Activated CD4-positive, alpha-beta T cell treated with anti-CD3 and anti-CD28 coated beads for 4 hours (primary cell): Measurements from ENCODE around the gene C12orf56.

Source experiments
- DNase-seq, 2 donors: peaks; one replicate each; pipeline ENCODE4 v3.0.0-alpha.2; 2020

C12orf56 gene, protein sequence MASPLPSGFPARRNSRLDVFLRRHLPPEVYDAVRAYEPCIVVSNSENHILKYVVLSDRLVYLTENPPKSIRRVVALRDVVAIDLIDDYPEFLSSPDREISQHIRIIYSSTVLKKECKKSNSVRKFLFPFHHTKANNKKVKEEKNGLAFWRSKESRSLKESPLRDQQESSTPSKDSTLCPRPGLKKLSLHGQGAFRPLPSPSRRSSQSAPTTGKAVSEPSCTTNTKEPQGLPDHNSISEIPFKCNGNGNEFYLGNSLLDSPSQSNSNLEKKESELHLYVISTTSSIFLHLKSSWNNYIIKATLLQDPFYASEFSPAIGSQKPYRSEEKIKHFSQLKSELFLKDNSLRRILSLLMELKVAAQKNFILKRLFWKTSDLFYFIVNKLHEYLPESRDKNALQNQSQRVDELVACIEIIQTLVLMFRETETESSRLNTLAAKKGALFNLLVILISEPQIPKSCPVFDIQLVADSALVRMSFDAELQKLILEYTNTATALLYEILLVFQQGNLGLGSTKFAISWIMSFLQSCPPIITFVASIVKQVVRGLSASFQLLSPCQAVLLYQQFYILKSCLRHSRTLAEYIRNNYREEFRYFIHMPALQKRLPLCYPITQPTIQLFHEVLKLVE

DNA sequence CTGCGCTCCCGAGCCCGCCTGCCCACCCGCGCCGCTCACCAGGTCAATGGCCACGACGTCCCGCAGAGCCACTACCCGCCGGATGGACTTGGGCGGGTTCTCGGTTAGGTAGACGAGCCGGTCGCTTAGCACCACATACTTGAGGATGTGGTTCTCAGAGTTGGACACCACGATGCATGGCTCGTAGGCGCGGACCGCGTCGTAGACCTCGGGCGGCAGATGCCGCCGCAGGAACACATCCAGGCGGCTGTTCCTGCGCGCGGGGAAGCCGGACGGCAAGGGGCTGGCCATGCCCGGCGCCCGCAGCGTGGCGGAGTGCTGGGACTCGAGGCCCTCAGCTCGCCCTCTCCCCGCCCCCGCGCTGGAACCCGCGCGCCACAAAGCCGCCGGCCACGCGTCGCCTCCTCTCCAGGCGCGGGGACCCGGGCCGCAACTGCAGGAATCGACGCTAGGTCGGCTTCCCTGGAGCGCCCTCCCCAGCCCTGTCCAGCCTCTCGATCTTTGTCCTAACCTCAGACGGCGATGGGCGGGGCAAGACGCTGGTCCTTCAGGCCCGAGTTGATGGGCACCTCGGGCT is at the start of gene C12orf56:
Gene C12orf56, minus strand, starts transcription at position 484 of the 577 bp plus-strand sequence. Its CDS starts 193 bp downstream, at position 291.
- DNase-seq: peak; percentile 12 to 15

DNA sequence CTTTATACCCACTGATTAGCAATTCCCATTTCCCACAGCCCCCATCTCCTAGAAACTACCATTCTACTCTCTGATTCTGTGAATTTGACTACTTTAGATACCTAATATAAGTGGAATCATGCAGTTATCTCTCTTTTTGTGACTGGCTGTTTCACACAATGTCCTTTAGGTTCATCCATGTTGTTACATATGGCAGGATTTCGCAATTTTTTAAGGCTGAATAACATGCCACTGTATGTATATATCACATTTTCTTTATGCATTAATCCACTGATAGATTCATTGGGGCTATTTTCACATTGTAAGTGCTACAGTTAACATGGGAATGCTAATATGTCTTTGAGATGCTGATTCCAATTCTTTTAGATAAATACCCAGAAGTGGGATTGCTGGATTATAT is 49.5 kb upstream of the C12orf56 start:
- DNase-seq: no peak

DNA sequence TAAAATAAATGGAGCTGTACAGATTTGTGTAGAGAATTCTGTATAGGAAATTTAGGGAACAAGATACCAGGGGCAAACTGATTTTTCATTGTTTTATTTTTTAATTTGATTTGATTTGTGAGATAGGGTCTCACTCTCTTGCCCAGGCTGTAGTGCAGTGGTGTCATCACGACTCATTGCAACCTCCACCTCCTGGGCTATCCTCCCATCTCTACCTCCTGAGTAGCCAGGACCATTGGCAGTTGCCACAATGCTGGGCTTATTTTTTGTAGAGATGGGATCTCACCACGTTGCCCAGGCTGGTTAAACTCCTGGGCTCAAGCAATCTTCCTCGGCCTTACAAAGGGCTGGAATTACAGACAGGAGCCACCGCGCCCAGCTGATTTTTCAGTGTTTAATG is 43.4 kb upstream of the C12orf56 start:
- no peak for DNase-seq

DNA sequence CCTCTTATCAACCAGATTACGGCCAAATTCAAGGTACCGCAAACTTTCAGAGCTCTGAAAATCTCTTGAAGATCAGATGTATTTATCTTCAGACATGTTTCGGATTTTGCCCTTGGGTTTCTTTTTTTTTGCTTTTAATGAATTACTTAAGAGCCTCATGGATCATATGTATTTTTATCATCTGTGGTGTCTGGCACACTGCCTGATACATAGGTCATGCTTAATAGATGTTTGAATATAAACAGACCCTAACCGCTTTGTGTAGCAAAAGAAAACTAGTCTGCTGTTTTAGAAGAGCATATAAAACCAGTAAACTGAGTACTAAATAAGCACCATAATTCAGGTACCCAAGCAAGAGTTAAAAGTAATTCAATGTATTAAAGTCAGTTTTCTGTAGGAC is 41.2 kb upstream of the C12orf56 start:
- DNase-seq: no peak

DNA sequence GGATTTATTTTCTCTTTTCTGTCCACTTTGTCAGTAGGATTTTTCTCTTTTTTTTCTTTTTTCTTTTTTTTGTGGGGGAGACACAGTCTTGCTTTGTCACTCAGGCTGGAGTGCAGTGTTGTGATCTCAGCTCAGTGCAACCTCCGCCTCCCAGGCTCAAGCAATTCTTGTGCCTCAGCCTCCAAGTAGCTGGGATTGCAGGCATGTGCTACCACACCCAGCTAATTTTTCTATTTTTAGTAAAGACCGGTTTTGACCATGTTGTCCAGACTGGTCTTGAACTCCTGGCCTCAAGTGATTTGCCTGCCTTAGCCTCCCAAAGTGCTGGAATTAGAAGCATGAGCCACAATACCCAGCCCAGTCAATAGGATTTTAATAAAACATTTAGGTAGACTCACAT is 40.3 kb upstream of the C12orf56 start:
- DNase-seq: no peak

DNA sequence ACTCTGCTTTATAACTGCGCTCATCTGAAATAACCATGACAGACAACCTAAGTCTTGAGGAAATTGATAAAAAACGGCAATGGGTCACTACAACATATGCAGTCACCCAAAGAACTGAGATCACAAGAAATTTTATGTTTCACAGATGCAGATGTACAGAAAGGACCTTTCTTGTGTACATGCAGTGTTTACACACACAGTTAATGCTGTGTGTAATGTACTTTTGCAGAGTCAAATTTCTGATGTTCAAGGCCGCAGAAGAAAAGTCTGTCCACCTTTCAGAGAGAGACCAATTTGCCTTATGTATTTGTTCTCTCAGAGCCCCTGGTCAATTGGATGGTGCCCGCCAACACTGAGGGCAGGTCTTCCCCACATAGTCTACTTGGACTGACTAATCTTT is 38.4 kb upstream of the C12orf56 start:
- DNase-seq: no peak

DNA sequence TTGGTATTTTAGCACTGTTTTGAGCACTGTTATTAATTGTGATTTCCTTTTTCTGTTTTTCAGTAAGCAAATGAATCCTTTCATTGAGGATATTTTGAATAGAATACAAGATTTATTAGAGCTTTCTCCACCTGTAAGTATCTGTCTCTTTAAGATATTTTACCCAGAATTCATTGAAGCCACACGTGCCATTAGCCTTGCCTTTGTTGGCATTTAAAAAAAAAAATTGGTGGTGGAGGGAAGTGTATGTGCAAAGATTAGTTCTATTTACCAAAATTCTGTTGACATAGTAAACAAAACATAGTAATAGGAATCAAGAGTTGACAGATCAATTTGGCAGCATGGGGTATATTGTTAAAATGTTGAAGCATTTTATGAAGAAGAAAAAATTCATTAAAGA is 37.4 kb upstream of the C12orf56 start:
- no peak for DNase-seq

DNA sequence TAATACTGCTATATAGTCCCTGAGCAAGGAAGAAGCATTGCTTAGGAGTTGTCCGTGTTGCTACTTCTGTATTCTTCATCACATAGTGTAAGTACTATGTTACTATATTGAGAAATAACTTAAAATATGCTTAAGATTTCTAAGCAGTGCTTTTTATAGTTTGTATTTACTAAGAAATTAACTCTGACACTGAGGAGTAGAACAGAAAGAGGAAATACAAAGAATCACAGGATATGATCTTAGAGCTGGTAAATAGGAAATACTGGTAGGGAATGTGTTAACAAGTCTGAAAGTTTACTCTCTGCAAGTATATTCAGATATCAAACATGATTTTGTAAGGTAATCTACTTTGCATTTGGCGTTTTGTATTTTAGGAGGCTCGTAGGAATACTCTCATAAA is 29.1 kb upstream of the C12orf56 start:
- DNase-seq: no peak

DNA sequence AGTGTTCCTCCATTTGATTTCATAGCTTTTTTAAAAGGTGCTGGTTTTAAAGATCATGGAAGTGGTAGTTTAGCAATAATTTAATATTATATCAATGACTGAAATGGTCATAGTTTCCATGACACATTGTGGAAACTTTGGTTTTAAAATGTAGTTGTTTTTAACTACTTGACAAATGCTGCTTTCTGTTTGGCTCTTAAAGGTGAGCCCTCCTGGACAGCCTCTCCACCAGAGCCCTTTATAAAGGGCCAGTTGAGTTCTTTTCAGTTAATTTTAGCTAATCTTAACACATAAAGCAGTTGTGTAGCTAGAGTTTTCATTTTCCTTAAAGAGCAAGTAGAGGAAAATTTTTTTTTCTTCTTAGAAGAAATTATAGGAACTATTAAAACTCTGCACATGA is 27.7 kb upstream of the C12orf56 start:
- no peak for DNase-seq

DNA sequence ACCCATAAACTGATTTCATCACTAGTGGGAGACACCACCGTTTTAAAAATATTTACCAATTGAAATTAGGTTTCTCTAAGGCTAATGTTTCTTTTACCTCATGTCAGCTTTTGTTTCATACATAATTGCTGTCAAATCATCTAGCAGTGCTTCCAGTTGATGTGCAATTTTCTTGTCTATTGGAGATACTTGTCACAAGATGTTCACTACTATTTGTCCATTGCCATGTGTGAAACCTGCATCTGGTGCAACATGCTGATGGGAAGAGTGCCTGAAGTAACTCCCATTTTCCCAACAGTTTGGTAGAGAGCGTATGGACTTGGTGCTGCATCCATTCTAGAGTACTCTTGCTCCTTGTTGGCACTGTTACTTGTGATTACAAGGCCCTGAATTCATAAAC is 23.3 kb upstream of the C12orf56 start:
- no peak for DNase-seq

DNA sequence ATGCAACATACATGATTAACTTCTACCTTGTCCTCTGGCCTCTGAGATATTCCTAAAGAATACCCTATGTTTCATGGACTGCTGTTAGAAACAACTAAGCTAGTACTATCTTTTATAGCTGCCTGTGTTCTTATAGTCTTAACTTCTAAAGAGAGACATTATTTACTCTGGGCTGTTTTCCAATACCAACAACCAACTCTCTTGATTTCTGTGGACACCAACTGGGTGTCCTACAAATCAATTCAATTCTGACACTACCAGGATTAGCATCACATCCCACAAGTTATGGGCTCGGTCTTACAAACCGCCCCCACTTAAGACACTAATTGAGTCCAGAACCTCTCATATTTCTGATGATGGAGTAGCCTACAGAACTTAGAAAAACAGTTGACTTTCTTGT is 21.9 kb upstream of the C12orf56 start:
- no peak for DNase-seq

DNA sequence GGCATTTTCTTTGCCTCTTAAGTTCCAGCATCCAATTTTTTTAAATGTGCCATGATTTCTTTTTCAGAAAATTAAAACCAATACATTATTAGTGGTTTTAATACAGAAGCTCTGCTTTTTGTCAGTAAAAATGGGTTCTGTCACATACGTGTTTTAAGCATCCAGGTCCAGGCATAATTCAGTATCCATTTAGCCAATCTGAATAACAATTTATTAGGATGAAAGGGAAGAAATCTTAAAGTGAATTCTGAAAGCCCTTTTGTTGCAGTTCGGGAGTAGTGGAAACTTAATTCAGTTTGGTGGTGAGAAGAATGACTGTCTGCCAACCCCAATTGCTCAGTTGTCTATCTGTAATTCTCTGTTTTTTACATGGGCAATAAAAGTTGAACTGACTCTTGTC is 20.9 kb upstream of the C12orf56 start:
- no peak for DNase-seq

DNA sequence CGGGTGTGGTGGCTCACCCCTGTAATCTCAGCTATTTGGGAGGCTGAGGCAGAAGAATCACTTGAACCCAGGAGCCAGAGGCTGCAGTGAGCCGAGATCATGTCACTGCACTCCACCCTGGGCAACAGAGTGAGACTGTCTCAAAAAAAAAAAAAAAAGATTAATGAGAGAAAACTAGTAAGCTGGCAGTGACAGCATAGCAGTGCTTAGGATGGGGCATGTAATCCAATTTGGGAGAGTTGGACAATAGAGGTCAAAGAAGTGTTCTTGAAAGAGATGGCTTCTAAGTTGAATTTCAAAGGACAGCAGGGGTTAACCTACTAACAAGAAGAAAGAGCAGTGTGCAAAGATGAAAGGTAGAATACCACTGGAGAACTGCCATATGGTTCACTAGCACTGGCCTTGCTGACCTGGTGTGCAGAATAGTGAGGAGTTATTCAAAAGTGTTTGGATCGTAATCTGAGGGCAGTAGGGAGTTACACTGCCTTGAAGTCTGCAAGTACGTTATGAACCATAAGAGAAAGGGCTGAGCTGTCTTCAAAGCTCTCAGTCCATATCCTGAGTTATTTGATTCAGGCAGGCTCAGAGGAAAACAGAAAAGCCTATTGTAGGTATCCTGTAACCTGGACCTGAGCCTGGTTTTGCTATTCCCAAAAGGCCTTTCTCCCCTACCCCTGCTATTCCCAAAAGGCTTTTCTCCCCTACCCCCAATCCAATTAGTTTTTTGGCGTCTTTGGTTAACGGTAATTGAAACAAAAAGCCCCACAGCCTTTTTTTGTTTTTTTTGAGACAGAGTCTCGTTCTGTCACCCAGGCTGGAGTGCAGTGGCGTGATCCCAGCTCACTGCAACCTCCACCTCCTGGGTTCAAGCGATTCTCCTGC is 17.0 kb upstream of the C12orf56 start:
- DNase-seq: no peak

DNA sequence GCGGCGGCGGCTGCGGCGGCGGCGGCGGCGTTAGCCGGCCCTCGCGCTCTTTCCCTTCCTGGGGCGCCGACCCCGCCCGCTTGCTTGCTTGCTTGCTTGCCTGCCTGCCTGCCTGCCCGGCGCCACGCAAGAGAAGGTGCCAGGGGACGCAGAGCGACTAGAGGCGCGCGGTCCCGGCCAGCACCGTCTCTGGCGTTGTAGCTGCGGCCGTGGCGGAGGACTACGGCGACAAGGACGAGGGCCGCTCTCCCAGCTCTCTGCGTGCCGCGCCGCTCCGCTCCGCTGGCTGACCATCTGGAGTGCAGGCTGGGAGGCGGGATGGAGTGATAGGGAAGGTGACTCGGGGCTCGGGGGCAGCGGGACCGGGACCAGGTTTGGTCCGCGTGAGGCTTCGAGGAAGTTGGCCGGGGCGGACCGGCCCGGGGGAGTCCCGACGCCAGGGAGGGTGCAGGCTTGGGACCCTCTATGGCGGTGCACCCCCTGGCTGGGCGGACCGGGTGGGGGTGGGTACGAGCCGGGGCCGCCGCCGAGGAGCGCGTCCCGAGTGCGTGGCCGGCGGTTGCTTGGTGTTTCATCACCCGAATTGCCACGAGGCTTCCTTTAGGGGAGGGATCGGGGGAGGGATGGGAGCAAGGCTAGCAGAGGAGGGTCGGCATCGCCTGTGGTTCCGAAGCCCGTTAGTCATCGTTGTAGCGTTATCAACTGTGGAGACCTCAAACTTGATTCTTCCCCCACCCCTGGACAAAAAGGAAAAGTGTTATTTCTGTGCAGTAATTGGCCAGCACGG is 14.1 kb upstream of the C12orf56 start:
- peak; percentile 78 to 85 for DNase-seq

DNA sequence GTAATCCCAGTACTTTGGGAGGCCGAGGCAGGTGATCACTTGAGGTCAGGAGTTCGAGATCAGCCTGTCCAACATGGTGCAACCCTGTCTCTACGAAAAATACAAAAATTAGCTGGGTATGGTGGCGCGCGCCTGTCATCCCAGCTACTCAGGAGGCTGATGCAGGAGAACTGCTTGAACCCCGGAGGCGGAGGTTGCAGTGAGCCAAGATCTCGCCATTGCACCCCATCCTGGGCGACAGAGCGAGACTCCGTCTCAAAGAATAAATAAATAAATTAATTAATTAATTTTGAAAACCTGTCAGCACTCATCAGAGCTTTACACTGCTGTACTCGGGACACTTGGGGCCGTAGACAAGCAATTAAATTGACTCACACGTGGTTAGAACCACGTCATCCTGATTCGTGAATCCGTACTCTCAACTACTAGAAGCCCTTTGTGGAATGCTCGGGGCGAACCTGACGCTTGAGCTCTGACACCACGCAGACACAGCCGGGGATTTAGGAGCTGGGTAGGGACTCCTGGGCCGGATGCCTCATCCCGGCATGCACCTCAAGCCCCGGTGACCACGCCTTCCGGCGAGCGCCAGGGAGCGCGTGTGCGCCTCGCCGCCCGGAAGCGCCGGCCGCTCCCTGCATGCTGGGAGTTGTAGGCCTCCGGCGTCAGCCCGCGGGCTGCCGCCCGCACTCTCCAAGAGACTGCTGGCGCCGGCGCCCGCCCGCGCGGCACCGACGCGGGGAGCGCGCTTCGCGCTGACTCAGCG is 13.3 kb upstream of the C12orf56 start, which contains the start of gene XPOT:
Gene XPOT, plus strand, starts transcription at position 686 of the 763 bp plus-strand sequence. CDS start 5,644 bp downstream, outside the sequence.
- DNase-seq: peak; percentile 89 to 93

DNA sequence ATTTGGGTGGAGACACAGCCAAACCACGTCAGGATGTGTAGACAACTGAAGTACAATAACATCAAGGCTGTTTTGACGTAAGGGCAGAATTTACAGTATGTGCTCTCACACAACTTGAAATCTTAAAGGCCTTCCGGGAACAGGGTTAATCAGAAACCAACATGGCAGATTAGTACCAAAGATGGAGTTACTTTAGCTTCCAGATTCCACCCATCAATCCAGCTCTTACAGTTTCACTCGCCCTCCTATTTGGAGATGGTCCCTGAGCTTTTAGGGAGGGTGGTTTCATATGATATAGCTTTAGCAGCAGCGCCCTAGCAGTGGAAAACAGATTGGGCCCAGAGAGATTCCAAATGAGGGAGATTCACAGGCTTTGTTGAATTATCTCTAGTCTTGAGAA is 11.6 kb upstream of the C12orf56 start:
- no peak for DNase-seq

DNA sequence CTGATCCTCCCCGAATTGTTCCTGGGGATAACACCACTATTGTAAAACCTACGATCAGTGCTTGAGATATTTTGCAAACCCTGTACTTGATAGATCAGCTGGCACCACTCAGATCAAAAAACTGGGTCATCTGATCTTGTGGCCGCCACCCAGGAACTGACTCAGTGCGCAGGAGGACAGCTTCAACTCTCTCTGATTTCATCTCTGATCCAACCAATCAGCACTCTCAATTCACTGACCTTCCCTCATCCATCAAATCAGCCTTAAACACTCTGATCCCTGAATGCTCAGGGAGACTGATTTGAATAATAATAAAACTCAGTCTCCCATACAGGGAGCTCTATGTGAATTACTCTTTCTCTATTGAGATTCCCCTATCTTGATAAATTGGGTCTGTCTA is 9.5 kb upstream of the C12orf56 start:
- DNase-seq: peak; percentile 20 to 32

DNA sequence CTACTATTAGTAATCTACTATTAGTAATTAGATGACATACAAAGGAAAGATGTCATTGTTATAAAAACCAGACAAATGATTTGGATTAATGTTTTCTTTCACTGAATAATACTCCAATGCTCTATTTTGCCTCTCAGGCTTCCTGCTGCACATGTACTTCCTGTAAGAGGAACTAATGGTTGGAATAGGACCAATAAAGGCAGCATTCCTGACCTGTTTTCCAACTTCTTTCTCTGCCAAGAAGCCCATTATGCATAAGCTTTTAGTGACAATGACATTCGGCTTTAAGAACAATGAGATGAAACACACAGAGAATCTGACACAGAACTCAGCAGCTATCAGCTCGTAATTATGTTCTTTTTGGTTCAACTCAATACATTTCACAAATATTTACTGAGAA is 5.2 kb upstream of the C12orf56 start:
- DNase-seq: no peak

DNA sequence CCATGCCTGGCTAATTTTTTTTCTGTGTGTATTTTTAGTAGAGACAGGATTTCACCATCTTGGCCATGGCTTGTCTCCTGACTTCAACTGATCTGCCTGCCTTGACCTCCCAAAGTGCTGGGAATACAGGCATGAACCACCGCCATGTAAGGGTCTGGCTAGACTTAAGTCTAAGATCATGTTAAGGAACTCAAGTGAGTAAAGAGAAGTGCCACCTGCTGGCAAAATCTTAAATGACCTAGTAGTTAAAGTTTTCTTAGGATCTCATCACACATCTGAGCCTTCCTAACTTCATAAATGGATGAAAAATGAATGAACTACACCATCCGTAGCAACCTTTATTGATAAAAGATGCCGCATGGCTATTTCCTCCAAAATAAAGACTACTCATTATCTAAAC is 1.7 kb upstream of the C12orf56 start:
- DNase-seq: peak; percentile 16 to 31

DNA sequence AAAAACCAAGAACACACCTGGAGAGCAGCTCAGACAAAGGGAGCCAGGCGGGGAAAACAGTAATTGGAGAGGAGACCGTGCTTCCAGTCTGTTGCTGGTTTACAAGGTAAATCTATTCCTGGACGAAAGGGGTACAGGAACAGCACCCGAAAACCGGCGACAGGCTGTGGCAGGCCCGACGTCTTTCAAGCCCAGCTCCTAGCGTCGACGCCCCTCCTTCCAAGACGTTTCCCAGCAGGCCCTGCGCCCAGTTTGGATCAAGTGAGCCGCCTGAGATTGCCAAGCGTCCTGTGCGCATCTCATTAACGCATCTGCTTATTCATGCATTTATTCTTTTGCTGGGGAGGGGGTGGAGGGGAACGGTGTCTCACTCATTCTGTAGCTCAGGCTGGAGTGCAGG is 1.4 kb downstream of the C12orf56 start:
- DNase-seq: no peak

DNA sequence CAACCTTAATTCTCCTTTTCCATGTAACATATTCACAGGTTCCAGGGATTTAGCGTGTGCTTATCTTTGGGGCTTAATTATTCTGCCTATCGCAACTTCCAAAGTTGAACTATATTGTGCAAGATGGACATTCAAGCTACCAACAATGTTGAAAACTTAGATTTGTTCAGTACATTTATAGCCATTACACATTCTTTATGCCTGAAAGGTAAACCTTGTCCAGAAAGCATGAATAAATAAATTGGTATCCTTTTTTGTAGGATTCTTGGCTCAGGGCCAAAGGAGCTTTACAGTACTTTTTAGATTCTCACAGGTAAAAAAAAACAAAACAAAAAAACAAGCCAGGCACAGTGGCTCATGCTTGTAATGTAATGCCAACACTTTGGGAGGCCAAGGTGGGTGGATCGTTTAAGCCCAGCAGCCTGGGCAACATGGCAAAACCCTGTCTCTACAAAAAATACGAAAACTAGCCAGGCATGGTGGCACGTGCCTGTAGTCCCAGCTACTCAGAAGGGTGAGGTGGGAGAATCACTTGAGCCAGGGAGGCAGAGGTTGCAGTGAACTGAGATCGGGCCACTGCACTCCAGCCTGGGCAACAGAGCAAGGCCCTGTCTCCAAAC is 3.3 kb downstream of the C12orf56 start:
- no peak for DNase-seq
